K562 (cell line): ENCODE results near the gene PPP1R15A. TPM values are rescaled to one million over a fixed set of nuclear protein-coding genes. Genes with fewer than 3 reads are reported as not detected.

Experiments used
- ATAC-seq: fragments of 200-7000 bp; cut with Tn5 transposase; 3 replicates; pipeline ENCODE4 v1.9.1; 2020; ENCODE audit warnings: moderate library complexity
- BruUV-seq: library from RNA; stranded (reverse); fragments of 400-500 nt; replicated peaks from 2 replicates; lab custom pipeline; 2021; lab: Mats Ljungman, UMichigan
- CTCF ChIA-PET: fragments of 300-600 bp; formaldehyde crosslinking; extraction: SDS; loops from one replicate; lab custom pipeline; 2021; ENCODE audit warnings: low intra/inter-chr PET ratio; lab: Yijun Ruan, JAX
- POLR2A ChIA-PET: fragments of 300-600, 350-650 bp; sonication (Branson Sonifier 250); formaldehyde crosslinking; extraction: SDS; loops from one replicate; lab custom pipeline; 2021; ENCODE audit warnings: antibody characterized with exemption, inconsistent platforms; lab: Yijun Ruan, JAX
- DNase-seq, 4 experiments: peaks; one replicate each; pipeline versions ENCODE4 v3.0.0 to v3.0.0-alpha.2; 2011 to 2018; ENCODE audit warnings: low spot score in 3 of 4, mixed read lengths in 3 of 4; ENCODE audit errors: extremely low read depth in 1 of 4
- FAIRE-seq: peaks from 2 replicates; lab custom pipeline; 2011; peaks lifted over from hg19 to GRCh38; lab: Jason Lieb, UNC
- H2AFZ ChIP-seq: 2 replicates; pipeline ENCODE4 v1.6.0; 2011; ENCODE audit warnings: low read depth, low read length, control low read depth, inconsistent platforms
- H3K27ac ChIP-seq: fragments of 200-600 bp; 3 replicates; pipeline ENCODE4 v1.8.0; 2011; ENCODE audit warnings: low read depth, mild to moderate bottlenecking, control low read depth, inconsistent platforms, low read length, moderate library complexity, mixed read lengths; ENCODE audit errors: extremely low read depth
- H3K27me3 ChIP-seq, 2 experiments: fragments of 300-600 bp in 1 of 2; 2 replicates in 1 of 2; 3 replicates in 1 of 2; pipeline versions ENCODE4 v1.6.0 to v1.8.0; 2011; ENCODE audit warnings: inconsistent platforms in 2 of 2, low read length in 2 of 2, mild to moderate bottlenecking in 1 of 2, mixed read lengths in 1 of 2, moderate library complexity in 1 of 2; ENCODE audit not compliant: control insufficient read depth in 2 of 2, insufficient read depth in 2 of 2
- H3K36me3 ChIP-seq: fragments of 300-600 bp; 3 replicates; pipeline ENCODE4 v1.8.0; 2011; ENCODE audit warnings: mild to moderate bottlenecking, low read length, inconsistent platforms; ENCODE audit not compliant: control insufficient read depth, insufficient read depth
- H3K4me1 ChIP-seq, 2 experiments: fragments of 200-600 bp in 1 of 2; replicated peaks in 1 of 2; 2 replicates in 1 of 2; 3 replicates in 1 of 2; pipeline versions ENCODE4 v1.5.1 to v1.8.0; 2011; ENCODE audit warnings: inconsistent platforms in 2 of 2, low read length in 2 of 2, mild to moderate bottlenecking in 1 of 2, mixed read lengths in 1 of 2, moderate library complexity in 1 of 2; ENCODE audit not compliant: control insufficient read depth in 2 of 2, insufficient read depth in 2 of 2
- H3K4me2 ChIP-seq: 2 replicates; pipeline ENCODE4 v1.6.1; 2011; ENCODE audit warnings: low read length, control low read depth, inconsistent platforms, mixed read lengths; ENCODE audit not compliant: insufficient read depth
- H3K4me3 ChIP-seq: fragments of 200-600 bp; sonication (generic), shearing (Covaris generic); 2 replicates; pipeline ENCODE4 v1.5.1; 2016; ENCODE audit warnings: control low read depth, inconsistent platforms
- H3K79me2 ChIP-seq: fragments of 200-600 bp; 3 replicates; pipeline ENCODE4 v1.8.0; 2011; ENCODE audit warnings: low read length, inconsistent platforms; ENCODE audit not compliant: control insufficient read depth, insufficient read depth
- H3K9ac ChIP-seq, 2 experiments: 2 replicates each; pipeline versions ENCODE4 v1.6.0 to v1.6.1; 2011; ENCODE audit warnings: low read depth in 2 of 2, low read length in 2 of 2, control low read depth in 1 of 2, inconsistent platforms in 1 of 2, mild to moderate bottlenecking in 1 of 2, mixed read lengths in 1 of 2; ENCODE audit not compliant: insufficient read depth in 1 of 2
- H3K9me1 ChIP-seq: one replicate; pipeline ENCODE4 v1.6.0; 2011; ENCODE audit warnings: inconsistent platforms, mild to moderate bottlenecking, low read length, moderate library complexity; ENCODE audit not compliant: control insufficient read depth, insufficient read depth
- H3K9me3 ChIP-seq: replicated peaks from 2 replicates; pipeline ENCODE4 v1.5.1; 2011; ENCODE audit warnings: low read depth, low read length, inconsistent platforms; ENCODE audit not compliant: control insufficient read depth, insufficient read depth
- H4K20me1 ChIP-seq: replicated peaks from 2 replicates; pipeline ENCODE4 v1.6.1; 2011; ENCODE audit warnings: low read length, inconsistent platforms, mixed read lengths; ENCODE audit not compliant: control insufficient read depth, insufficient read depth
- BRD4 ChIP-seq: fragments of 200-600 bp; sonication (generic); IDR thresholded peaks from 2 replicates; pipeline ENCODE4 v1.6.1; 2017; ENCODE audit warnings: inconsistent platforms
- CREM ChIP-seq: IDR thresholded peaks from 2 replicates; pipeline ENCODE4 v1.6.1; 2014; ENCODE audit warnings: antibody characterized with exemption, low read depth
- E2F3 ChIP-seq: fragments of 250-450 bp; sonication (Bioruptor Pico); IDR thresholded peaks from 2 replicates; pipeline ENCODE4 v1.4.0; 2020; ENCODE audit warnings: mild to moderate bottlenecking
- EGR1 ChIP-seq: fragments of 450-650 bp; conservative IDR thresholded peaks from 2 replicates; pipeline ENCODE4 v1.6.1; 2017; ENCODE audit warnings: mild to moderate bottlenecking
- GTF2A2 ChIP-seq: IDR thresholded peaks from 2 replicates; pipeline ENCODE4 v1.6.1; 2016; ENCODE audit warnings: mild to moderate bottlenecking, missing genetic modification characterization, missing compliant biosample characterization
- HDAC3 ChIP-seq: fragments of 450-650 bp; IDR thresholded peaks from 2 replicates; pipeline ENCODE4 v1.6.1; 2018; ENCODE audit warnings: borderline replicate concordance, mild to moderate bottlenecking, moderate library complexity; ENCODE audit not compliant: partially characterized antibody
- HIVEP1 ChIP-seq: fragments of 250-450 bp; sonication (Bioruptor Pico); IDR thresholded peaks from 2 replicates; pipeline ENCODE4 v1.4.0; 2020; ENCODE audit warnings: mild to moderate bottlenecking
- IFI16 ChIP-seq: fragments of 250-450 bp; sonication (Bioruptor Pico); IDR thresholded peaks from 2 replicates; pipeline ENCODE4 v2.1.2; 2022; ENCODE audit warnings: mild to moderate bottlenecking, inconsistent platforms
- MEF2D ChIP-seq: conservative IDR thresholded peaks from 2 replicates; pipeline ENCODE4 v1.6.1; 2016; ENCODE audit warnings: low read depth, missing genetic modification characterization, missing compliant biosample characterization
- SMARCC2 ChIP-seq: fragments of 450-650 bp; IDR thresholded peaks from 2 replicates; pipeline ENCODE4 v1.6.1; 2017; ENCODE audit warnings: antibody characterized with exemption, moderate library complexity, mild to moderate bottlenecking, low read depth
- ZBTB17 ChIP-seq: fragments of 450-650 bp; formaldehyde crosslinking; IDR thresholded peaks from 2 replicates; pipeline ENCODE4 v1.4.0; 2020; ENCODE audit warnings: mild to moderate bottlenecking
- ZFP1 ChIP-seq: fragments of 450-650 bp; formaldehyde crosslinking; IDR thresholded peaks from 2 replicates; pipeline ENCODE4 v1.4.0; 2020; ENCODE audit warnings: mild to moderate bottlenecking, mixed read lengths
- ZKSCAN8 ChIP-seq: fragments of 200-800 bp; sonication (Bioruptor generic); IDR thresholded peaks from 2 replicates; pipeline ENCODE4 v1.6.1; 2016; ENCODE audit warnings: missing genetic modification characterization, missing compliant biosample characterization
- ZNF253 ChIP-seq: fragments of 250-450 bp; sonication (Bioruptor Pico); conservative IDR thresholded peaks from 2 replicates; pipeline ENCODE4 v1.6.1; 2021; ENCODE audit warnings: mild to moderate bottlenecking
- ZNF354B ChIP-seq: fragments of 250-450 bp; sonication (Bioruptor Pico); IDR thresholded peaks from 2 replicates; pipeline ENCODE4 v1.4.0; 2020
- ZNF766 ChIP-seq: fragments of 200-800 bp; sonication (Bioruptor generic); conservative IDR thresholded peaks from 2 replicates; pipeline ENCODE4 v1.6.1; 2016; ENCODE audit warnings: missing genetic modification characterization, missing compliant biosample characterization
- WGBS: fragments of 100-300 bp; shearing (Covaris generic); methylation state at CpG from one replicate; pipeline ENCODE4 v1.1.6; 2016; ENCODE audit warnings: low coverage, mixed read lengths; ENCODE audit not compliant: insufficient coverage; ENCODE audit errors: missing lambda C conversion rate; 5-methylcytosine and 5-hydroxymethylcytosine counted together
- in situ Hi-C: fragments of 300-500 bp; cut with MboI; formaldehyde crosslinking; loops from 4 replicates; pipeline ENCODE4 v1.15.0; 2018; ENCODE audit warnings: inconsistent platforms, mixed read lengths
- intact Hi-C: fragments of 100-400 bp; cut with micrococcal nuclease; formaldehyde crosslinking; loops from 2 replicates; pipeline ENCODE4 v1.14.2; 2022
- polyA plus RNA-seq, 8 experiments: library from polyadenylated mRNA; depleted of rRNA in 4 of 8; stranded (reverse) in 5 of 8; unstranded in 3 of 8; fragments of >200 nt; fragmentation: Nextera tagmentation in 2 of 8; fragmentation: Illumina TruSeq in 1 of 8; extraction: Ambion mirVana in 2 of 8; extraction: Trizol in 1 of 8; gene quantifications; 2 replicates each; pipeline versions ENCODE4 v1.2.1 to v1.2.3, GENCODE V29; 2011 to 2014; ENCODE audit warnings: inconsistent platforms in 1 of 8, missing spikeins in 1 of 8
- total RNA-seq, 7 experiments: library from RNA; depleted of rRNA in 6 of 7; stranded (reverse); fragments of >200 nt in 6 of 7; fragmentation: Illumina TruSeq in 2 of 7; extraction: Trizol in 2 of 7; gene quantifications; 2 replicates each; pipeline versions ENCODE4 v1.2.1 to v1.2.3, GENCODE V29; 2011 to 2021; ENCODE audit warnings: low replicate concordance in 1 of 7
- TF ChIP-seq, protein P1 (sequence below): fragments of 450-650 bp; formaldehyde crosslinking; IDR thresholded peaks from 2 replicates; pipeline ENCODE4 v1.4.0; 2020; ENCODE audit warnings: mild to moderate bottlenecking, moderate library complexity
- TF ChIP-seq, protein P2 (sequence below): fragments of 250-450 bp; sonication (Bioruptor Pico); IDR thresholded peaks from 2 replicates; pipeline ENCODE4 v1.4.0; 2020; ENCODE audit warnings: mild to moderate bottlenecking, moderate library complexity

The PPP1R15A gene
- total and polyA plus RNA-seq, 9 of the 15 experiments (the other 6 are each of a cell fraction or from before 2014, with no cell fraction given), result 0.42 to 73.7 (median 44.0) TPM

DNA sequence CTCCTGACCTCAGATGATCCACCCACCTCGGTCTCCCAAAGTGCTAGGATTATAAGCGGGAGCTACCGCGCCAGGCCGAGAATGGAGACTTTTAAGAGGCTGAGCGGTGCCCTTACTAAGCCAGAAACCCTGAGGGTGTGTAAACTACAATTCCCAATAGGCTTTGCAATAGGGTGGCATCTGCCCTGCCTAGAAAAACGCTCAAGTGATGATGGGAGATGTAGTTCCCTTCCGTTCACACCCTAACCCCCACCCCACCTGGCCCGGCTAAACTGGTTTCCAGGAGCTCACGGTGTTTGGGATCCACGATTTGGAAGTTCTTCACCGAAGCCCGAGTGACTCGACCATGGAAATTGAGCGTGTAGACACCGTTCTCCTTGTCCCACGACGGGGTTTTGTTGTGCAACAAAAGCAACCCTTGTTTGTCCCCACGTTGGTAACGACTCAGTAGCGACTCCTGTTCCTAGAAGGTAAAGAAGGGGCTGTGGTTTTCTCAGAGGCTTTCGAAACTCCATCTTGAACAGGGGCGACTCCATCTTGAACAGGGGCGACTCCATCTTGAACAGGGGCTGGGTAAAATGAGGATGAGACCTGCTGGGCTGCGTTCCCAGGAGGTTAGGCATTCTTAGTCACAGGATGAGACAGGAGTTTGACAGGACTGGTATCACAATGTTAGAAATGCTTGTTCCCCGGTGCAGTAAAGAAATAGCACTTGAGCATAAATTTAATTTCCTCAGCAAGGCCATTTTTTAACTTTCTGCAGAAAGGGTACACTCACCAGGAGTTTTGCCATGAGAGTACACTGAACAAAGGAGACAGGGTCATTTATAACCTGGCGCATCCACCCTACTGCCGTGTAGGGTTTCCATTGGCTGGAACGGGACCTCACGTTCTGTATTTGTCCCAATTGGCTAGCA, 9.8 kb downstream of the PPP1R15A start:
- H3K27me3 ChIP-seq, result no peaks in the 10 kb centered on the region
- H3K36me3 ChIP-seq, result peaks cover 7% of the 10 kb centered on the region; the same call in 2 of the 3 replicates
- intact Hi-C loops (no loop called here), in situ Hi-C loops (no loop called here)
- CTCF ChIA-PET, result interaction anchor here (0.6 kb wide), 1 partner anchor 42 kb away, joined by 4 read pairs; no protein-coding TSS in a partner anchor
- POLR2A ChIA-PET, result interaction anchor here (0.8 to 12.2 kb wide), 5 partner anchors 9 to 148 kb away, joined by 3 to 439 read pairs (median 13); partner anchors contain the start of genes FTL, NUCB1, PPP1R15A and TULP2
- no peak overlapping the region; the same call in 2 of the 3 replicates for H3K27ac ChIP-seq
- peaks cover 7% of the 10 kb centered on the region for H3K9me3 ChIP-seq
- H3K4me2 ChIP-seq, result no peak overlapping the region
- H4K20me1 ChIP-seq, result no peaks in the 10 kb centered on the region
- peaks cover 8% of the 10 kb centered on the region; the same call in 2 of the 3 replicates for H3K79me2 ChIP-seq
- H3K4me3 ChIP-seq, result no peak overlapping the region
- H3K9me1 ChIP-seq, result no peaks in the 10 kb centered on the region
- no peak overlapping the region for H3K9ac ChIP-seq
- DNase-seq, result peak in 3 of 4 experiments; percentile 48 to 68 (median 57)
- BruUV-seq, result no TSS peak
- H2AFZ ChIP-seq, result peak overlapping the region; percentile 26; the same call in 1 of the 2 replicates
- peak; percentile 86 for FAIRE-seq
- peaks cover 25 to 42% of the 10 kb centered on the region in 2 experiments for H3K4me1 ChIP-seq
- ATAC-seq, result peak; percentile 48
- WGBS, result 65% methylated on average over 30 of the region's 30 CpGs
- TF ChIP-seq ZNF354B (CRISPR knock-in tag), result peak; percentile 83
- TF ChIP-seq ZKSCAN8 (CRISPR knock-in tag), result peak; percentile 84
- peak; percentile 73; the same call in 1 of the 2 replicates for TF ChIP-seq E2F3
- TF ChIP-seq CREM, result peak; percentile 80
- peak; percentile 91 for TF ChIP-seq GTF2A2 (tag)
- peak; percentile 85; the same call in 1 of the 2 replicates for TF ChIP-seq HIVEP1 (CRISPR knock-in tag)
- no peak for TF ChIP-seq SMARCC2
- TF ChIP-seq ZBTB17 (CRISPR knock-in tag), result peak; percentile 86; the same call in 1 of the 2 replicates
- TF ChIP-seq ZNF253 (CRISPR knock-in tag), result no peak
- TF ChIP-seq HDAC3, result no peak
- peak; percentile 63; the same call in 1 of the 2 replicates for TF ChIP-seq ZFP1 (CRISPR knock-in tag)
- TF ChIP-seq BRD4, result no peak
- TF ChIP-seq IFI16 (CRISPR knock-in tag), result peak; percentile 90
- no peak for TF ChIP-seq EGR1
- TF ChIP-seq, protein P1, sequence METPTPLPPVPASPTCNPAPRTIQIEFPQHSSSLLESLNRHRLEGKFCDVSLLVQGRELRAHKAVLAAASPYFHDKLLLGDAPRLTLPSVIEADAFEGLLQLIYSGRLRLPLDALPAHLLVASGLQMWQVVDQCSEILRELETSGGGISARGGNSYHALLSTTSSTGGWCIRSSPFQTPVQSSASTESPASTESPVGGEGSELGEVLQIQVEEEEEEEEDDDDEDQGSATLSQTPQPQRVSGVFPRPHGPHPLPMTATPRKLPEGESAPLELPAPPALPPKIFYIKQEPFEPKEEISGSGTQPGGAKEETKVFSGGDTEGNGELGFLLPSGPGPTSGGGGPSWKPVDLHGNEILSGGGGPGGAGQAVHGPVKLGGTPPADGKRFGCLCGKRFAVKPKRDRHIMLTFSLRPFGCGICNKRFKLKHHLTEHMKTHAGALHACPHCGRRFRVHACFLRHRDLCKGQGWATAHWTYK (CRISPR knock-in tag), result peak; percentile 79; the same call in 1 of the 2 replicates
- TF ChIP-seq, protein P2, sequence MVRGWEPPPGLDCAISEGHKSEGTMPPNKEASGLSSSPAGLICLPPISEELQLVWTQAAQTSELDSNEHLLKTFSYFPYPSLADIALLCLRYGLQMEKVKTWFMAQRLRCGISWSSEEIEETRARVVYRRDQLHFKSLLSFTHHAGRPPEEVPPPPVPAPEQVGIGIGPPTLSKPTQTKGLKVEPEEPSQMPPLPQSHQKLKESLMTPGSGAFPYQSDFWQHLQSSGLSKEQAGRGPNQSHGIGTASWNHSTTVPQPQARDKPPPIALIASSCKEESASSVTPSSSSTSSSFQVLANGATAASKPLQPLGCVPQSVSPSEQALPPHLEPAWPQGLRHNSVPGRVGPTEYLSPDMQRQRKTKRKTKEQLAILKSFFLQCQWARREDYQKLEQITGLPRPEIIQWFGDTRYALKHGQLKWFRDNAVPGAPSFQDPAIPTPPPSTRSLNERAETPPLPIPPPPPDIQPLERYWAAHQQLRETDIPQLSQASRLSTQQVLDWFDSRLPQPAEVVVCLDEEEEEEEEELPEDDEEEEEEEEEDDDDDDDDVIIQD (CRISPR knock-in tag), result 0 out of 2 replicates have a peak, but pooled peaks have one; percentile 49
- TF ChIP-seq MEF2D (tag), result peak; percentile 94
- TF ChIP-seq ZNF766 (CRISPR knock-in tag), result 0 out of 2 replicates have a peak, but pooled peaks have one; percentile 57
